ENCODE results near the gene DRD4. TPM values are rescaled to one million over a fixed set of nuclear protein-coding genes. Genes with fewer than 3 reads are reported as not detected.
A peak's percentile ranks its signal among the peaks of the same experiment; 100 is the strongest.

DRD4 gene
- total and polyA plus RNA-seq, 2 of the 8 experiments (the other 6 are each of a cell fraction or from before 2014, with no cell fraction given) = 3.4 to 4.9 TPM

DNA sequence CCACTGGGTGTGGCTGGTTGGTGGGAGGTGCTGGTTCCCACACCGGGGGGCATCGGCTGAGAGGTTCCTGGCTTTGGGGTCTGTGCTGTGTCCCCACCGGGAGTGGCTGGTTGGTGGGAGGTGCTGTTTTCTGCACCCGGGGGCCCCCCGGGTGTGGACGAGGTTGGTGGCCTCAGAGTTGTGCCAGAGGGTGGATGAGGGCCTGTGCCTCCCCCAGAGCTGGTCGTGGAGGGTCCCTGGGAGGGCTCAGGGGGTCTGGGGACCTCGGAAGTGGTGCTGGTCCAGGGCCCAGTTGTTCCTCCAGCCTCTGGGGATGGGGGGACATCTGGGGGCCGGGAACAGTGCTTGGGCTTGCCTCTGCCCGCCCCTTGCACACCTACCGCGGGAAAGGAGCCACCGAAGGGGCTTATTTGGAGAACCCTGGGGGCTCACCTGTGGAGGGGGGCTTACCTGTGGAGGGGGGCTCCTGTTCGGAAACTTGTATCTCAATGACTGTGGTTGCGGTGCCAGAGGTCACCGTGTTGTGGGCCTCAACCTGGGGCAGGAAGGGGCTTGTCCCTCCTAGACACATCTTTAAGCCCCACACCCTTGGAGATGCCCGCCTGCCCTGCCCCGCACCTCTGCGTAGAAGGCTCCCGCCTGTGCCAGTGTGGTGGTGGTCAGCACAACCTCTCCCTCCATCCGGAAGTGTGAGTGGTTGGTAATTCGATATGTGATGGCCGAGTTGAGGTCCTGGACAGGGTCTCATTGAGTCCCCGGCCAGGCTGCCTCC is 18.0 kb upstream of the DRD4 start:
- no peak overlapping the region for H4K91ac ChIP-seq (replicated peaks; ENCODE audit: insufficient read length, low read length)
- no peaks in the 10 kb centered on the region for H3K79me2 ChIP-seq (ENCODE audit: control insufficient read depth in 1 of 2, insufficient read depth in 2 of 2, low read length in 2 of 2)
- no peak overlapping the region for H3K4ac ChIP-seq (replicated peaks; ENCODE audit: insufficient read length, low read depth, low read length)
- peaks cover 3% of the 10 kb centered on the region; the same call in 1 of the 2 replicates for H3K23me2 ChIP-seq (ENCODE audit: low read depth, low read length)
- H3K56ac ChIP-seq (replicated peaks; ENCODE audit: insufficient read length, low read depth, low read length) = no peak overlapping the region
- H3K79me1 ChIP-seq (ENCODE audit: low read depth, low read length) = peaks cover 3% of the 10 kb centered on the region
- H3K14ac ChIP-seq (ENCODE audit: insufficient read length) = no peak overlapping the region
- CTCF ChIA-PET (ENCODE audit: partially characterized antibody) = no interaction called here
- no peaks in the 10 kb centered on the region for H3K9me3 ChIP-seq (ENCODE audit: insufficient read depth in 2 of 2, low read depth in 1 of 2, low read length in 1 of 2)
- no peak overlapping the region for H2AFZ ChIP-seq (ENCODE audit: low read length)
- H3K27ac ChIP-seq (ENCODE audit: low read depth, low read length) = no peak overlapping the region
- H3K4me2 ChIP-seq (ENCODE audit: insufficient read depth in 1 of 2, low read depth in 2 of 2, low read length in 2 of 2) = no peak overlapping the region
- no peak overlapping the region for H4K5ac ChIP-seq (ENCODE audit: insufficient read length, low read depth, low read length)
- peaks cover 8 to 13% of the 10 kb centered on the region in 2 experiments for H4K20me1 ChIP-seq (replicated peaks in 1 of 2; ENCODE audit: control insufficient read depth in 1 of 2, insufficient read depth in 2 of 2, low read length in 2 of 2)
- no peak for DNase-seq (ENCODE audit: low read depth in 1 of 2, low spot score in 2 of 2)
- no peak for FAIRE-seq
- POLR2A ChIA-PET (ENCODE audit: partially characterized antibody) = no interaction called here
- H3K18ac ChIP-seq (ENCODE audit: extremely low read depth, low read length) = no peak overlapping the region
- no peak overlapping the region for H2BK12ac ChIP-seq (ENCODE audit: low read depth, low read length)
- TF ChIP-seq CHD2 (IDR thresholded peaks at IDR 0.05; ENCODE audit: low read length) = no peak
- TF ChIP-seq TAF7 (optimal IDR thresholded peaks at IDR 0.05; ENCODE audit: borderline replicate concordance, low read depth, low read length) = no peak
- no peak overlapping the region for H2BK120ac ChIP-seq (replicated peaks; ENCODE audit: low read depth, low read length)
- H2BK20ac ChIP-seq (ENCODE audit: low read length) = no peak overlapping the region
- no peak overlapping the region for H3K9ac ChIP-seq (replicated peaks in 1 of 4; ENCODE audit: extremely low read depth in 1 of 4, low read depth in 3 of 4, low read length in 3 of 4)
- no peaks in the 10 kb centered on the region for H3K27me3 ChIP-seq (replicated peaks in 1 of 4; ENCODE audit: control insufficient read depth in 3 of 4, extremely low read depth in 1 of 4, insufficient read depth in 3 of 4, low read length in 3 of 4)
- H3K4me3 ChIP-seq (ENCODE audit: extremely low read depth in 1 of 4, insufficient read depth in 2 of 4, low read depth in 3 of 4, low read length in 4 of 4) = no peak overlapping the region
- H2AK5ac ChIP-seq (ENCODE audit: low read depth, low read length) = no peak overlapping the region
- no peak overlapping the region for H3K23ac ChIP-seq (ENCODE audit: insufficient read length)
- 0 out of 2 replicates have a peak overlapping the region, but pooled peaks have one; percentile 66 for H2BK5ac ChIP-seq (ENCODE audit: low read depth, low read length)
- peaks cover 0 to 8% (median under 1%) of the 10 kb centered on the region in 4 experiments; a peak in 4 of 7 replicates for H3K4me1 ChIP-seq (replicated peaks in 1 of 4; ENCODE audit: control insufficient read depth in 3 of 4, insufficient read depth in 4 of 4, low read length in 3 of 4)
- H2BK15ac ChIP-seq (ENCODE audit: low read length) = no peak overlapping the region
- WGBS, 2 experiments (ENCODE audit: extremely low coverage in 1 of 2, insufficient coverage in 1 of 2, insufficient read length in 1 of 2, insufficient replicate concordance in 2 of 2, low coverage in 1 of 2, low lambda C conversion rate in 2 of 2, missing lambda C conversion rate in 1 of 2) = 88% methylated on average over 16 of the region's 24 CpGs; no CpG with 5 or more reads in 1 of the 2 experiments
- H4K8ac ChIP-seq (ENCODE audit: extremely low read depth, insufficient read depth, low read length) = no peak overlapping the region; the same call in 1 of the 2 replicates
- peaks cover 0 to 3% (median 0%) of the 10 kb centered on the region in 4 experiments; a peak in 1 of 8 replicates for H3K36me3 ChIP-seq (ENCODE audit: control insufficient read depth in 2 of 4, insufficient read depth in 4 of 4, low read length in 3 of 4)

Data from H1 (cell line).